ENCODE measurements around the gene ZYG11B. TPM values are rescaled to one million over a fixed set of nuclear protein-coding genes. Genes with fewer than 3 reads are reported as not detected.
"Not testable (repeated sequence)": the region's sequence is repeated elsewhere in the genome, so short reads cannot be mapped to it uniquely, and the experiment has no call there.

The ZYG11B gene
- total RNA-seq, 4 donors from 2014 or later: 23.4 to 46.2 (median 42.1) TPM

- no peak for DNase-seq (ENCODE audit: low spot score)
- no peak for ATAC-seq (ENCODE audit: low FRiP score)
- TF ChIP-seq CTCF (IDR thresholded peaks at IDR 0.05): no peak
These were observed 1.9 kb downstream of the ZYG11B start for GRCh38 chr1:52727956-52728656.

GRCh38 chr1:52733368-52733767 lies 7.1 kb downstream of the ZYG11B start:
- no peak for TF ChIP-seq CTCF (IDR thresholded peaks at IDR 0.05)
- DNase-seq (ENCODE audit: low spot score) (no peak), ATAC-seq (ENCODE audit: low FRiP score) (no peak)

GRCh38 chr1:52735371-52735770 lies 9.1 kb downstream of the ZYG11B start:
- not testable (repeated sequence) for DNase-seq (ENCODE audit: low spot score); ATAC-seq (ENCODE audit: low FRiP score)

GRCh38 chr1:52738148-52738547 lies 11.9 kb downstream of the ZYG11B start:
- no peak for ATAC-seq (ENCODE audit: low FRiP score)
- no peak for DNase-seq (ENCODE audit: low spot score)
- no peak for TF ChIP-seq CTCF (IDR thresholded peaks at IDR 0.05)

- DNase-seq (ENCODE audit: low spot score) (no peak), ATAC-seq (ENCODE audit: low FRiP score) (no peak)
- TF ChIP-seq CTCF (IDR thresholded peaks at IDR 0.05): no peak
These were observed 12.6 kb downstream of the ZYG11B start for GRCh38 chr1:52738893-52739292.

- DNase-seq (ENCODE audit: low spot score): no peak
- ATAC-seq (ENCODE audit: low FRiP score): no peak
- no peak for TF ChIP-seq CTCF (IDR thresholded peaks at IDR 0.05)
These were observed 13.6 kb downstream of the ZYG11B start for GRCh38 chr1:52739699-52740467.

GRCh38 chr1:52741259-52741658 lies 15.0 kb downstream of the ZYG11B start:
- TF ChIP-seq CTCF (IDR thresholded peaks at IDR 0.05): no peak
- no peak for ATAC-seq (ENCODE audit: low FRiP score)
- no peak for DNase-seq (ENCODE audit: low spot score)

Data from omental fat pad (tissue), 4 donors.